SIG-M5 treated with dmso at 0.1 percent for 504 hours (cell line): Measurements from ENCODE around the gene RAB11FIP3.

ENCODE experiments used
- DNase-seq: peaks from one replicate; lab custom pipeline; 2025; ENCODE audit not compliant: unreplicated experiment; lab: John Stamatoyannopoulos, UW

Gene RAB11FIP3

DNA sequence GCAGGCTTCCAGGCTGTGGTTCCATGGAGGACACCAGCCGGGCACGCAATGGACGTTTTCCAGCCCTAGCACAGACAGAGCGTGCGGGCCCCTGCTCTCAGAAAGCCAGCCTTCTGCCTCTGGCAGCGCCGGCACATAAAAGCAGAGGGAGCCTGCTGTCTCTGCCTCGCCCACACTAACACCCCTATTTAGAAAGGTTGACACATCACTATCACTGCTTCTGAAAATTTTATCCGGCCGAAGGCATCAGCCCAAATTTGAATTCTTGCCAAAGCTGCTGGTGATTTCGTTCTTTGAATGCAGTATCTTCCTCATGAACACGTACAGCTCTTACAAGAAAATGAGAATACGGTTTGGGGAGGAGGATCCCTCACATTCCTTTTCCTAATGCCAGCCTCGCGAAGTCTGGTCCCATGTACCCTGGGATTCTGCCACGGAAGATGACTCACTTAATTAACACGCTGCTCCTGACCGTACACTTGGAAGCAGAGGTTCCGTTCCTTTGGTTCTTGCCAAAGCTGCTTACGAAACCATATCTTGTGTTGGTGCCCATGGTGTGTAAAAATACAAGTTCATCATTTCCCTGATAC lies 1.3 kb upstream of the RAB11FIP3 start:
- peak; percentile 25 for DNase-seq

DNA sequence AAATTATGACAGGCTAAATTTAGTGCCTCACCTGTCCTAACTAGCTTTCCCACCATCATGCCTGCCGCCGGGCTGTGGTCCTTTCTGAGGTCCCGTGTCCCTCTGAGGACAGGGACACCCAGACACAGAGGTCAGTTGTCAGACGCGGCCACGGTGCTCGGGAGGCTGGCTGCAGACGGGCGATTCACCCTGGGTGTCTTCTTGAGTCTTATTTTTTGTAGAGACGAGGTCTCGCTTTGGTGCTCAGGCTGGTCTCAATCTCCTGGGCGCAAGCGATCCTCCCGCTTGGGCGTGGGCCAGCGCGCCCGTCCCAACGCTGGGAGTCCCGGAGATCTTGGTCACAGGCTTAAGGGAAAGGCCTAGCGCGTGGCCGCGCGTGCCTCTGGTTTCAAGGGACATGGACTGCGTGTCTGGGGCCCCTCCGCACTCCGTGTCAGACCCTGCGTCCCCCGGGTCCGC lies 797 bp upstream of the RAB11FIP3 start:
- DNase-seq = no peak

DNA sequence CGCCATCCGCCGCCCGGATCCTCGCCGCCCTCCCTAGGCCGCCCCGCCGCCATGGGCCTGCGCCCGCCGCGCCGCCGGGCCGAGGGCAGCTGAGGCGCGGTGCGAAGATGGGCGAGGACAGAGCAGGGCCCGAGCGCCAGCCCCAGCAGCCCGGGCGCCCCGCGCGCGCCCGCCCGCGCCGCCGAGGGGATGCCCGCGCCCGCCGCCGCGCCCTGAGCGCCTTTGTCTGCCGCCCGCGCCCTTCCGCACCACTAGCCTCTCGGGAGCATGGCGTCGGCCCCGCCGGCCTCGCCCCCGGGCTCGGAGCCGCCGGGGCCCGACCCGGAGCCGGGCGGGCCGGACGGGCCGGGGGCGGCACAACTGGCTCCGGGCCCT lies 278 bp downstream of the RAB11FIP3 start:
- no peak for DNase-seq

DNA sequence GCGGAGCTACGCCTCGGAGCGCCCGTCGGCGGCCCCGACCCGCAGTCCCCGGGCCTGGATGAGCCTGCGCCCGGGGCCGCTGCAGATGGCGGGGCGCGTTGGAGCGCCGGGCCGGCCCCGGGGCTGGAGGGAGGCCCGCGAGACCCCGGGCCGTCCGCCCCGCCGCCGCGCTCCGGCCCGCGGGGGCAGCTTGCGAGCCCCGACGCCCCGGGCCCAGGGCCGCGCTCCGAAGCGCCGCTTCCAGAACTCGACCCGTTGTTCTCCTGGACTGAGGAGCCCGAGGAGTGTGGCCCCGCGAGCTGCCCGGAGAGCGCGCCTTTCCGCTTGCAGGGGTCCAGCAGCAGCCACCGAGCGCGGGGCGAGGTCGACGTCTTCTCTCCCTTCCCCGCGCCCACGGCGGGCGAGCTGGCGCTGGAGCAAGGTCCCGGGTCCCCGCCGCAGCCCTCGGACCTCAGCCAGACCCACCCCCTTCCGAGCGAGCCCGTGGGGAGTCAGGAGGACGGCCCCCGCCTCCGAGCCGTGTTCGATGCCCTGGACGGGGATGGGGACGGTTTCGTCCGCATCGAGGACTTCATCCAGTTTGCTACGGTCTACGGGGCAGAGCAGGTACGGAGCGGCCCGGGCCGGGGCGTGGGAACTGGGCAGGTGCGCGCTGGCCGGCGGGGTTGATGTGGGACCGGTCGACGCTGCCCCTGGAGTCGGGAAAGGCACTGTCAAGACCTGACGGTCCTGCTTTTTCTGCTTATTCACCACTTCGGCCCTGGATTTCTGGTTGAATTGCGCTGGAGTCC lies 861 bp downstream of the RAB11FIP3 start:
- DNase-seq = no peak

DNA sequence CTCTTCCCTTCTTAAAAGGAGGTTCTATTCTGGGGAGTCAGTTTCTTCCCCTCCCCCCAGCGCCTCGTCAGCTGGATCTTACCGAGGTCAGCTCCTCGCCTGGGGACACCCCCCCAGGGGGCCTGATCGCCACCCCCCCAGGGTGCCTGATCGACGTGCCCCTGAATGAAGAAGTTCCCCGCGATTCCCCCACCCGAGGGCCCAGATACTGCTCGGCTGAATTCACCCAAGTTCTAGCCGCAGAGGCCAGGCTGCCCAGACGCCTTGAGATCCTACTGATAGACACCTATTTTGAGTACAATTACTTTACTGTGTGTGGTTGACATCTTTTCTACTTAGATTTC lies 1.4 kb downstream of the RAB11FIP3 start:
- peak; percentile 16 for DNase-seq

DNA sequence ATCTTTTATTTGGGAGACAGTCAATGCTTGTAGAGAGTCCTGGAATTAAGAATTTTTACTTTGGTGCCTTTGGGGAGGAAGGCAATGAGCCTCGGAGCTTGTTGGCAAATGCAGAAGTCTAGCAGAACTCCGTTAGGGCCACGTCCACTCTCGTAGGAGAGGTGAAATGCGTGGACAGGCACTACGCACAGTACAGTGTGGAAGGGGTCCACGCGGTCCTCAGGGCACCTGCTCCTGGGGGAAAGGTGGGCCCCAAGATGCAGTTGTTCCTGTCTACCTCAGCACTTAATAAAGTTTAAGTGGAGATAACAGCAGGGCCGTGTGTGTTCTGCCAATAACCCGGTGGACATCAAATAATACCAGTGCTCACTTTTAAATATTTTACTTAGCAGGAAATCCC lies 1.8 kb downstream of the RAB11FIP3 start:
- no peak for DNase-seq

DNA sequence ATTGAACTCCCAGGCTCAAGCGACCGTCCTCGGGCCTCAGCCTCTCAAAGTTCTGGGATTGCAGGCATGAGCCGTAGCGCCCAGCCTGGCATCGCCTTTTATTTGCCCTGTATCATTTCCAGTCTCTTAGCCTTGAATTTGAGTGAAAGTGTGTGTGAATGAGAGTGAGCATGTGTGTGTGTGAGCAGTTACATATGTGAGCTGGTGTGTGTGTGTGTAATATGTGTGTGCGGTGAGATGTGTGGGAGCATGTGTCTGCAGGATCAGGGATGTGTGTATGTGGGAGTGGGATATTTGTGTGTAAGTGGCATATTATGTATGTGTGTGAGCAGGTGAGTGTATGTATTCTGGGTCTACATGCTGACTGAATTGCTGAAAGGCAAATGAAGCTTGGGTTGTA lies 5.5 kb downstream of the RAB11FIP3 start:
- no peak for DNase-seq

DNA sequence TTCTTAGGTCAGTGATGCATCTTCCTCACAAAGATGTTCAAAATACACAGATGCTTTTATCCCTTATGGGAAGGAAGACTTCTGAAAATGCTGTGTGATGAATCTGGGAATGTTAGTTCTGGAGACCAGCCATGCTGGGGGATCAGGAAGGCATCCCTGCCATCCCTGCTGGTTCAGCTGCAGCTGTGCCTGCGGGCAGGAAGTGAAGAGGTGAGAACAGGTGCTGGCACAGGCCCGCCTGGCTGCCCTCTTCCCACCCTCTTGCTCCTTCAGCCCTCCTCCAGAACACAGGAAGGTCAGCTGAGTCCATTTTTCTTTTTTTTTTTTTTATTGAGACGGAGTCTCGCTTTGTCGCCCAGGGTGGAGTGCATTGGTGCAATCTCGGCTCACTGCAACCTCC lies 15.2 kb downstream of the RAB11FIP3 start:
- DNase-seq = no peak

DNA sequence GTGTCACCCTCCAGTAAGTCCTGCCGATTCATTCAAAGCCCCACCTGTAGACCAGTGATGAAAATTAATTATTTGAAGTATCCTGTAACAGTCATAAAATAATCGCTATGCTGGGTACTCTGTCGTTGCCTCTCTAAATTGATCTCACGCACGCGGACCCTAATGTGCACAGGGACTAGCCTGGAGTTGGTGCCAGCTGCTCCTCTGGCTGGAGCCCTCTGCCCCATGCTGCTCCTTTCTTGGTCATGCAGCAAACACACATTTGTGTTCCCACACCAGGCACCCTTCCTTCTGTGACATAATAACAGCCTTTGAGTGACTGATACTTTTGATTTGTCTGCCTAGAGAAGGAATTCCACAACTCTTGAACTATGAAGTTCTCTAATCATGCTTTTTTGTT lies 16.0 kb downstream of the RAB11FIP3 start:
- no peak for DNase-seq

DNA sequence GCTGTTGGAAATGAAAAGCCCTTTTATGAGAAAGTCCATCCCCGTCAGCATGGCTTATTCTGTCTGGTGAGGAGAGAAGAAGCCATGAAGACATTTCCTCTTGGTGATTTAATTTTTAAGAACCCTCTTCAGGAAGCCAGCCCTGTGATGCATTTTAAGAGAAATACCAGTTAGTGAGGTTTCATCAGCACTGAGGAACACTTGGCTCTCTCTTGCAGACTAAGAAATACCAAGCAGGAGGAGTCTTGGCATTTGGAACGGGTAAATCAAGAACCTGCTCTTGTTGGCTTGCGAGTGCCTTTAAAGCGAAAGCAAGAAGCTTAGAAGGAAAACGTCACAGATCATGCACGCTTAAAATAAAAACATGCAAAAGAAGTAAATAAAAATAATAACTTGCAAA lies 17.5 kb downstream of the RAB11FIP3 start:
- no peak for DNase-seq

DNA sequence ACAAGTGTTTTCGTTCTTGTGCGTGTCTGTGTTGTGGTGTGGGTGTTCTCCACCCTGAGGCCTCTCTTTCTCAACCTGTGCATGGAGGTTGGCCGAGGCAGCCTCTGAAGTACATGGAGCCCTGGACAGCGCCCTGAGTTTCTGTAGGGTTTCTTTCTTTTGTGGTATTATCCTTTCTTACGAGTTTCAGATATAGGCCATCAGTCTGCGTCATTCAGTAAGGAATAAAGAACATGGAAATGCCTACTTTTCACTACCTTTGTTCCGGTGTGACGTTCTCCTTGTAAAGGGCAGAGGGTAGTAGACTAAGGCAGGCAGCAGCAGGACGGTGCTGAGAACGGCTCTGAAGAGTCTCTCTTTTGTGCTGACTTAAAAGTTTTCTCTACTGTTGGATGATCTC lies 18.6 kb downstream of the RAB11FIP3 start:
- DNase-seq = no peak

DNA sequence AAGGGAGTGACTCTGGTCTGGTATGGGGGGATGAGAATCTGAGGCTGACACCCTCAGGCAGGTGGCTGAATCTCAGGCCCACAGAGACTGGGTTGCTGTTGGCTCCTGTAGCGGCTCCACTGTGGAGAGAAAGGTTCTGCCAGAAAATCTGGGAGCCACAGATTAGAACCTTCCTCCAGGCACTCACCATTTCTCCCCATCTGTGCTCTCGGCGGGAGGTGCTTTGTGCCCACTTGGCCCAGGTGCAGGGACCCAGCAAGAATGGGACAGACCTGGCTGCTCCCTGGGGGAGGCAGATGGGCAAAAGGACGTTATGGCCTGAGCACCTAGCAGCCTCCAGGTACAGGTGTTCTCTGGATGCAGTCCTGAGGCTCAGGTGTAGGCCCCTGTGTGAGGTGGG lies 20.1 kb downstream of the RAB11FIP3 start:
- DNase-seq = no peak

DNA sequence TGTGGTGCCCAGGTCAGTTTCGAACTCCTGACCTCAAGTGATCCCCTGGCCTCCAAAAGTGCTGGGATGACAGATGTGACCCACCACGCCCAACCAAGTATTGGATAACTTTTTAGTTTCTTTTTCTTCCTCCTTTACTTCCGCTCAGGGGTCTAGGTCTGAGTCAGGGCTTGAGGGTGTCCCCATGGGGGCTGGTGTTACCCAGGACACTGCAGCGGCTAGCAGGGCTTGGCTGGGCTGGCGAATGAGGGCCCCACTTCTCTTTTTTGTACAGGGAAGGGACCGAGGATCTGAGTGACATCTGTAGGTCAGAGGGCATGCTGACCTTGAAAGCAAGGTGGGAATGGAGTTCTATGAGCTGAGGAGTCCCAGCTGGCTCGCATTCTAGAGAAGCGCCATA lies 24.9 kb downstream of the RAB11FIP3 start:
- DNase-seq = no peak

DNA sequence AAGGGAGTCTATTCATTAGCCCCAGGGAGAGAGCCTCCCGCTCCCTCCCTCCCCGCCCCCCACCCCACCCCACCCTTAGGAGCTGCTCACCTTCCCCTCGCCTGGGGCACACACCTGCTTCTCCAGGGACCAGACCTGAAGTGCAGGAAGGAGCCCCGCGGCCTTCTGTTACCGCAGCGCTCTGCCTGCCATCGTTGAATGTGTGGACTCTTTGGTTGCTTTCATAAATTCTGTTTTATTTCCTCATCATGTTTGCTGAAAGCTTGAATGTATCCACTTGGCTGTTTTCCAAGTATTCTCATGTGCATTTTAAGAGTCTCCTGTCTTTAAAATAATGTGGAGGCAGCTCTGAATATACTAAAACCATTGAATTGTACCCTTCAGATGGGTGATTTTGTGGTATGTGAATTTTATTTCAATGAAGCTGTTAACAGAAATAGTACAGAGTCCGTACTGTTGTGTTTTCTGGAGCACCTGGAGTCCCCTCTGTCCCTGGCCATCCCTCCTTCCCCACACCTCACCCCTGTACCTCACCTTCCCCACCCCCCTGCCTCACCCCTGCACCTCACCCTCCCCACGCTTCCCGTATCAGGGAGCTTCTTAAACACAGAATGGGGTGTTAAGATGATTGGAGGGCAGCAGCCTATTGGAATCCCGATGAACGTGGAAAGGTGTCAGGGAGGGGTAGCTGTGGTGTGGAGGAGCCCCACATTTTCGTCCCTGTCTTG lies 25.5 kb downstream of the RAB11FIP3 start:
- DNase-seq = no peak

DNA sequence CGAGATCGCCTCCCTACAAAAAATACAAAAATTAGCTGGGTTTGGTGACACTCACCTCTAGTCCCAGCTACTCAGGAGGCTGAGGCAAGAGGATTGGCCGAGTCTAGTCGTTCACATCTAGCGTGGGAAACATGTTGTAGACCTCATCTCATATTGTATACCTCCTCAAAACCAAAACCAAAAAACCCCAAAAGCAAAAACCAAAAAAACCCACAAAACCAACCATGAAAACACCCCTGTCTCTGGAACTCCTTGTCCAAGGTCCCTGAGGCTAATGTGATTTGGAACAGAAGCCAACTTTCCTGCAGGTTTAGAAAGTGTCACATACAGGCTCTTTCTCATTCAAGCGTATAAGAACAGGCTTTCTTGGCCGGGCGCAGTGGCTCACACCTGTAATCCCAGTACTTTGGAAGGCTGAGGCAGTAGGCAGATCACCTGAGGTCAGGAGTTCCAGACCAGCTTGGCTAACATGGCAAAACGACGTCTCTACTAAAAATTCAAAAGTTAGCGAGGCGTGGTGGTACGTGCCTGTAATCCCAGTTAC lies 29.0 kb downstream of the RAB11FIP3 start:
- DNase-seq = no peak

DNA sequence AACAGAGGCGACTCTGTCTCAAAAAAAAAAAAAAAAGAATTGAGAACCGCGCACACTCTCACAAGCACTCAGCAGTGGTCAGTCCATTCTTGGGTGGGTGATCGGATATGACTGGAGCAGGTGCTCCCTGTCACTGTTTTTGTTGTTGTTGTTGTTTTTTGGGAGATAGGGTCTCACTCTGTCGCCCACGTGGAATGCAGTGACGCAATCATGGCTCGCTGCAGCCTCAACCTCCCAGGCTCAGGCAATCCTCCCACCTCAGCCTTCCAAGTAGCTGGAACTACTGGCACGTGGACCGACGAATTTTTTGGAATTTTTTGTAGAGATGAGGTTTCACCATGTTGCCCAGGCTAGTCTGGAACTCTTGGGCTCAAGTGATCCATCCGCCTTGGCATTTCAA lies 30.0 kb downstream of the RAB11FIP3 start:
- DNase-seq = no peak

DNA sequence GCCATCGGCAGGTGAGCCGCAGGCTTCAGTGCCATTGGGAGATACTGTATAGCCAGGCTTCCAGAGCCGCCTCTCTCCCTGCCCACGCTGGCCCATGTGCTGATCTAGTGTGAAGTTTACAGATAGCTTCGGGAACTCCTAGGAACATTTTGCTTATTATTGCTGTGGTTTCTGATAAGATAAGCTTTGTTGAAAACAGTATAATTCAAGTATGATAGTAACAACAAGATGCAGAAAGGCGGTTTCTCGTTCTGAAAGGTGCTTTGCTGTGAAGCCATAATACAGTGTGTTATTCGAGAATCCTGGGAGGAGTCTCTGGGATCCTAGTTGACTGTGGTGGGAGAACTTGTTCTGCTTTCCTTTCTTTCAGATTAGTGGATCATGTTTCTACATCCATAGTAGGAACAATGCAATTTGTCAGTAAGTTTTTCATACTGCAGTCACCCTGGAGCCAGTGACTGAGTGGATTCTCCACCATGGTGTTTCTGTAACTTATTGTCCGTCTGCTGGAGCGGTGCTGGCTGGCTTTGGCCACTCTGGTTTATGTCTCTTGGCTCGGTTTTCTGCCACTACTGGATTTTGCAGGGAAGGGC lies 31.5 kb downstream of the RAB11FIP3 start:
- peak; percentile 5 for DNase-seq

DNA sequence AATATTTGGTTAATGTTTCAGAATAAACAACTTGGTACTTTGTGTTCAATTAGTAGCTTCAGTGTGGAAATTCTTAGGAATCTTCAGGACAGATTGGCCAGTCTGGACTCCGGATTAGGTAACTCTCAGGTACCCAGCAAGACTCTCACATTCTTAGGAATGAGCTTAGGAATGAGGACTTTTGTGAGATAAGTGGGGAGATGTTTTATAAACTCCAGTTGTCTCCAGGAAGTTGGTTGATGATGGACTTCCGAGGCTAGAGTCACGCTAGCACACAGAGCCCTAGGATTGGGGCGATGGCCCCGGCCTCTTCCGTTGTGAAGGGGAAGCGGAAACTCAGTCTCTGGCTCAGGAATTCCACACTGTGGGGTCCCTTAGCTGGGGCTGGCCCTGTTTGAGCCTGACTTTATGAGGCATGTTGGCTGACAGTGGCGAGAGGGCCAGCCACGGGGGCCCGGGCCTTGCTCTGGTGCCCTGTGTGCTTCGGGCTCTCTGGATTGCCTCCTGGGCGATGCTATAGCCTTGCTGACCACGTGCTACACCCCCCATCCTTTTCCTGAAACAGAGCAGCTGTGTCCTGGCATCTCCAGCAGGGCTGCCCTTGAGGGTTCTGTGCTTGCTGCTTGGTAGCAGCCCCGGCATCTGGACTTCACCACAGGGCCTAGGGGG lies 32.4 kb downstream of the RAB11FIP3 start:
- DNase-seq = no peak

DNA sequence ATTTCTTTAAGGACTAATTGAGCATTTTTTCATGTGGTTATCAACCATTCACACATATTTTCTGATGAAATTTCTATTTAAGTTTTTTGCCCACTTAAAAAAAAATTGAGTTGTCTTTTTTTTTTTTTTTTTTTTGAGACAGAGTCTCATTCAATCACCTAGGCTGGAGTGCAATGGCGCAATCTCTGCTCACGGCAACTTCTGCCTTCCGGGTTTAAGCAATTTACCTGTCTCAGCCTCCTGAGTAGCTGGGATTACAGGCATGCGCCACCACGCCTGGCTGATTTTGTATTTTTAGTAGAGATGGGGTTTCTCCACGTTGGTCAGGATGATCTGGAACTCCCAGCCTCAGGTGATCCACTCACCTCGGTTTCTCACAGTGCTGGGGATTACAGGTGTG lies 34.3 kb downstream of the RAB11FIP3 start:
- no peak for DNase-seq

DNA sequence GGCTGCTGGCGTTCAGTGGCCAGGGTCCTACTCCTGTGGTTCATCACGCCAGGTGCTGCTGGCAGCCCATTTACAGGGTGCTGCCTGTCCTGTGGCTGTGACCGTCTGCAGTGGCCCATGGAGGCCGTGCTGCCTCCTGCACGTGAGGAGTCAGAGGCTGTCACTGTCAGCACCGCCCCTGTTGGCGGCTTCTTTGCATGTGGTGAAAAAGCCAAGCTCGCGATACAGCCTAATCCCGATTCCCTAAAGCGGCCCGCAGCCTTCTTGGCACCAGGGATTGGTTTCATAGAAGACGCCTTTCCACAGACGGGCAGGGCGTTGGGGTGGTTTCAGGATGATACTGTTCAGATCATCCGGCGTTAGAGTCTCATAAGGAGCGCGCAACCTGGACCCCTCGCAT lies 35.3 kb downstream of the RAB11FIP3 start:
- DNase-seq = no peak

DNA sequence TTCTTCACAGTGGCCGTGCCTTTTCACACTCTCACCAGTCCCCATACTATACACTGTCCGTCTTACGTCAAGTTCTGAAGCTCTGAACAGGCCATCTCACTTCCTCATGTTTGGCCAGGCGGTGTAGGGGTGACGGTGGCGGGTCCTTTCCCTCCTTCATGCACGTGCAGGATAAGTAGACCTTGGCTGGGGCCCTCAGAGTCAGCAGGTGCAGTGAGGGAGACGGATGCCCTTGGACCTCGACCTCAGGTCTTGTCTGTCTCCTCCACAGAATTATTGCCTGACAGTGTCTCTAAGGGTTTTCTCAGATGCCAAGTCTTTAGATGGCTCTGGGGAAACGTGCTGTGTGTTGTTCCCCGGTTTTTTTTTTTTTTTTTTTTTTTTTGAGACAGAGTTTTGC lies 37.6 kb downstream of the RAB11FIP3 start:
- no peak for DNase-seq
